IMR-90 (cell line): ENCODE results near the gene FER. TPM values are rescaled to one million over a fixed set of nuclear protein-coding genes. Genes with fewer than 3 reads are reported as not detected.

ENCODE experiments used
- ATAC-seq: fragments of 200-7000 bp; cut with Tn5 transposase; 2 replicates; pipeline ENCODE4 v1.9.1; 2020; ENCODE audit warnings: low read depth, mild to moderate bottlenecking, moderate library complexity
- BruUV-seq: library from RNA; stranded (reverse); fragments of 400-500 nt; replicated peaks from 2 replicates; lab custom pipeline; 2021; lab: Mats Ljungman, UMichigan
- CTCF ChIA-PET: fragments of 300-600 bp; formaldehyde crosslinking; extraction: SDS; loops from one replicate; lab custom pipeline; 2021; ENCODE audit warnings: antibody characterized with exemption; lab: Yijun Ruan, JAX
- POLR2A ChIA-PET: fragments of 300-600 bp; sonication (Branson Sonifier 250); formaldehyde crosslinking; loops from one replicate; lab custom pipeline; 2022; ENCODE audit warnings: antibody characterized with exemption; ENCODE audit not compliant: unreplicated experiment; lab: Charles Lee
- DNase-seq: peaks from one replicate; pipeline ENCODE4 v3.0.0; 2013
- H2AFZ ChIP-seq: replicated peaks from 2 replicates; pipeline ENCODE3; 2013; ENCODE audit warnings: low read length, mild to moderate bottlenecking; ENCODE audit not compliant: poor library complexity
- H2AK5ac ChIP-seq: 2 replicates; pipeline ENCODE4 v1.6.1; 2013; ENCODE audit warnings: low read depth, low read length, inconsistent platforms
- H2AK9ac ChIP-seq: replicated peaks from 2 replicates; pipeline ENCODE3; 2013; ENCODE audit warnings: mild to moderate bottlenecking, low read depth, low read length, moderate library complexity; ENCODE audit not compliant: poor library complexity
- H2BK120ac ChIP-seq: 2 replicates; pipeline ENCODE4 v1.6.1; 2013; ENCODE audit warnings: low read depth, low read length, inconsistent platforms
- H2BK15ac ChIP-seq: 3 replicates; pipeline ENCODE4 v1.6.1; 2013; ENCODE audit warnings: low read depth, low read length, inconsistent platforms
- H2BK20ac ChIP-seq: 2 replicates; pipeline ENCODE4 v1.6.1; 2013; ENCODE audit warnings: low read depth, mild to moderate bottlenecking, inconsistent platforms, low read length, moderate library complexity
- H2BK5ac ChIP-seq: 2 replicates; pipeline ENCODE4 v1.6.1; 2013; ENCODE audit warnings: mild to moderate bottlenecking, low read depth, low read length, inconsistent platforms; ENCODE audit not compliant: poor library complexity, severe bottlenecking
- H3K14ac ChIP-seq: replicated peaks from 2 replicates; pipeline ENCODE4 v1.6.1; 2013; ENCODE audit warnings: low read depth, low read length, inconsistent platforms
- H3K18ac ChIP-seq: 2 replicates; pipeline ENCODE4 v1.6.1; 2013; ENCODE audit warnings: low read depth, low read length, control low read depth
- H3K23ac ChIP-seq: 2 replicates; pipeline ENCODE4 v1.6.1; 2013; ENCODE audit warnings: low read depth, low read length, inconsistent platforms
- H3K27ac ChIP-seq: 2 replicates; pipeline ENCODE4 v1.5.1; 2013; ENCODE audit warnings: mild to moderate bottlenecking, control low read depth, low read length; ENCODE audit not compliant: insufficient read depth
- H3K27me3 ChIP-seq: 2 replicates; pipeline ENCODE4 v1.6.1; 2013; ENCODE audit warnings: low read length; ENCODE audit not compliant: control insufficient read depth, insufficient read depth
- H3K36me3 ChIP-seq: 2 replicates; pipeline ENCODE4 v1.6.1; 2013; ENCODE audit warnings: low read length, mixed read lengths; ENCODE audit not compliant: control insufficient read depth, insufficient read depth
- H3K4ac ChIP-seq: 2 replicates; pipeline ENCODE4 v1.6.1; 2013; ENCODE audit warnings: low read depth, low read length, inconsistent platforms
- H3K4me1 ChIP-seq: 2 replicates; pipeline ENCODE4 v1.6.1; 2013; ENCODE audit warnings: low read length, mixed read lengths; ENCODE audit not compliant: control insufficient read depth, insufficient read depth
- H3K4me2 ChIP-seq: 2 replicates; pipeline ENCODE4 v1.6.1; 2013; ENCODE audit warnings: low read depth, mild to moderate bottlenecking, control low read depth, low read length, moderate library complexity
- H3K4me3 ChIP-seq: 2 replicates; pipeline ENCODE4 v1.5.1; 2013; ENCODE audit warnings: low read depth, mild to moderate bottlenecking, control low read depth, low read length, moderate library complexity; ENCODE audit not compliant: insufficient read depth
- H3K56ac ChIP-seq: 2 replicates; pipeline ENCODE4 v1.6.1; 2013; ENCODE audit warnings: low read length, inconsistent platforms; ENCODE audit not compliant: insufficient read depth; ENCODE audit errors: extremely low read depth
- H3K79me1 ChIP-seq, 2 experiments: 2 replicates each; pipeline ENCODE4 v1.6.1; 2013; ENCODE audit warnings: low read length in 2 of 2, inconsistent platforms in 1 of 2, low read depth in 1 of 2
- H3K9ac ChIP-seq: 2 replicates; pipeline ENCODE4 v1.6.1; 2013; ENCODE audit warnings: low read depth, low read length, control low read depth
- H3K9me1 ChIP-seq: 2 replicates; pipeline ENCODE4 v1.6.1; 2013; ENCODE audit warnings: low read length, inconsistent platforms; ENCODE audit not compliant: insufficient read depth
- H3K9me3 ChIP-seq: 2 replicates; pipeline ENCODE4 v1.6.1; 2013; ENCODE audit warnings: low read length; ENCODE audit not compliant: control insufficient read depth, insufficient read depth
- H4K20me1 ChIP-seq: 2 replicates; pipeline ENCODE4 v1.6.1; 2013; ENCODE audit warnings: low read length, inconsistent platforms; ENCODE audit not compliant: insufficient read depth
- H4K5ac ChIP-seq: 2 replicates; pipeline ENCODE4 v1.6.1; 2013; ENCODE audit warnings: mild to moderate bottlenecking, low read depth, low read length, control low read depth
- H4K8ac ChIP-seq, 2 experiments: 2 replicates each; pipeline ENCODE4 v1.6.1; 2013; ENCODE audit warnings: low read depth in 2 of 2, low read length in 2 of 2, control low read depth in 1 of 2, inconsistent platforms in 1 of 2
- H4K91ac ChIP-seq: 2 replicates; pipeline ENCODE4 v1.6.1; 2013; ENCODE audit warnings: low read depth, low read length, inconsistent platforms; ENCODE audit not compliant: insufficient read depth
- BHLHE40 ChIP-seq: fragments of 150-350 bp; IDR thresholded peaks from 2 replicates; pipeline ENCODE4 v1.6.1; 2016; ENCODE audit warnings: mild to moderate bottlenecking, low read depth, low read length
- CEBPB ChIP-seq: IDR thresholded peaks from 2 replicates; pipeline ENCODE4 v1.6.1; 2012; ENCODE audit warnings: low read depth, low read length, improper control_type of control experiment
- CHD1 ChIP-seq: IDR thresholded peaks from 2 replicates; pipeline ENCODE4 v1.6.1; 2012; ENCODE audit warnings: low read depth, low read length, improper control_type of control experiment
- FOS ChIP-seq: fragments of 150-350 bp; IDR thresholded peaks from 2 replicates; pipeline ENCODE4 v1.6.1; 2016; ENCODE audit warnings: low read depth, low read length
- MAFK ChIP-seq: IDR thresholded peaks from 2 replicates; pipeline ENCODE4 v1.6.1; 2012; ENCODE audit warnings: low read depth, low read length, improper control_type of control experiment
- MAZ ChIP-seq: IDR thresholded peaks from 2 replicates; pipeline ENCODE4 v1.6.1; 2012; ENCODE audit warnings: low read depth, mild to moderate bottlenecking, low read length, improper control_type of control experiment, moderate library complexity, borderline replicate concordance
- MXI1 ChIP-seq: IDR thresholded peaks from 2 replicates; pipeline ENCODE4 v1.6.1; 2012; ENCODE audit warnings: low read depth, mild to moderate bottlenecking, low read length, moderate library complexity, borderline replicate concordance
- NFE2L2 ChIP-seq: fragments of 150-350 bp; IDR thresholded peaks from 2 replicates; pipeline ENCODE4 v1.6.1; 2016; ENCODE audit warnings: low read depth, mild to moderate bottlenecking, low read length
- POLR2A ChIP-seq: IDR thresholded peaks from 2 replicates; pipeline ENCODE4 v1.6.1; 2012; ENCODE audit warnings: mild to moderate bottlenecking, low read depth, low read length
- RAD21 ChIP-seq: IDR thresholded peaks from 2 replicates; pipeline ENCODE4 v1.6.1; 2012; ENCODE audit warnings: low read length, improper control_type of control experiment
- RCOR1 ChIP-seq: IDR thresholded peaks from 2 replicates; pipeline ENCODE4 v1.6.1; 2012; ENCODE audit warnings: mild to moderate bottlenecking, low read length, improper control_type of control experiment; ENCODE audit not compliant: insufficient replicate concordance
- RFX5 ChIP-seq: IDR thresholded peaks from 2 replicates; pipeline ENCODE4 v1.8.0; 2012; ENCODE audit warnings: low read depth, mild to moderate bottlenecking, low read length, moderate library complexity
- SMC3 ChIP-seq: fragments of 150-350 bp; IDR thresholded peaks from 2 replicates; pipeline ENCODE4 v1.6.1; 2016; ENCODE audit warnings: low read depth, mild to moderate bottlenecking, antibody characterized with exemption, low read length, moderate library complexity
- dilution Hi-C: fragments of 300-500 bp; cut with HindIII; formaldehyde crosslinking; loops from one replicate; pipeline ENCODE4 v1.14.3; 2018; ENCODE audit warnings: low sequenced_read_pairs; ENCODE audit not compliant: unreplicated experiment
- in situ Hi-C: fragments of 300-500 bp; cut with MboI; formaldehyde crosslinking; loops from 3 replicates; pipeline ENCODE4 v1.14.3; 2019; ENCODE audit warnings: low sequenced_read_pairs, inconsistent platforms, mixed read lengths
- intact Hi-C: fragments of 100-400 bp; cut with micrococcal nuclease; formaldehyde crosslinking; loops from 2 replicates; pipeline ENCODE4 v1.10.0; 2022
- polyA plus RNA-seq, 3 experiments: library from polyadenylated mRNA; depleted of rRNA; stranded (reverse); fragments of >200 nt; gene quantifications; 2 replicates each; pipeline ENCODE4 v1.2.3, GENCODE V29; 2012; ENCODE audit warnings: low replicate concordance in 1 of 3
- total RNA-seq: library from RNA; depleted of rRNA; stranded (reverse); fragments of >200 nt; gene quantifications from 2 replicates; pipeline ENCODE4 v1.2.3, GENCODE V29; 2012
- TF ChIP-seq, protein P1 (sequence below): fragments of 150-350 bp; IDR thresholded peaks from 2 replicates; pipeline ENCODE4 v1.6.1; 2016; ENCODE audit warnings: low read depth, mild to moderate bottlenecking, low read length, moderate library complexity, borderline replicate concordance
- TF ChIP-seq, protein P2 (sequence below): fragments of 150-350 bp; IDR thresholded peaks from 2 replicates; pipeline ENCODE4 v1.6.1; 2017; ENCODE audit warnings: mild to moderate bottlenecking, antibody characterized with exemption, low read length, low read depth
- TF ChIP-seq, protein P3 (sequence below): conservative IDR thresholded peaks from 2 replicates; pipeline ENCODE4 v1.5.1; 2012; ENCODE audit warnings: mild to moderate bottlenecking, low read depth, low read length, improper control_type of control experiment

Gene FER
- total and polyA plus RNA-seq, 2 of the 4 experiments (the other 2 are of a cell fraction) = 3.5 to 32.4 TPM

DNA sequence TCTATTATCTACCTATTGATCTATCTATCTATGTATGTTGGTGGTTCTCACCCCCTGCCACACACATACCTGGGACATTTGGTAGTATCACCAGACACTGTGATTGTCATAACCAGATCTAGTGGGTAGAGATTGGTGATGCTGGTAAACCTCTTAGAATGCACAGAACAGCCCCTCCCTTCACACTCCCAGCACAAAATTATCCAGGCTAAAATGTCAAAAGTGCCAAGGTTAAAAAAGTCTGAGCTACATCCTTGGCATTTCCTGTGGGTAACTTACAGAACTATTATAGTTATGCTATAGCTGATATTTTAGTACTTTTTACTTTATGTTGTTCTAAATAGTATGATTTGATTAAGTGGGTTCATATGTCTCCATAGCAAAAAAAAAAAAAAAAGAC, 151.0 kb downstream of the FER start:
- Histone ChIP-seq H3K4me3 (no peak overlapping the region), H2AK9ac (no peak overlapping the region), H3K27ac (no peak overlapping the region)

More for the DNA sequence above, 151.0 kb downstream of the FER start:
- Histone ChIP-seq H3K4me2 (no peak overlapping the region), H3K56ac (no peak overlapping the region), H4K20me1 (no peaks in the 10 kb centered on the region), H3K36me3 (no peaks in the 10 kb centered on the region; the same call in 1 of the 2 replicates), H3K9me3 (no peaks in the 10 kb centered on the region), H2AFZ (no peak overlapping the region), H2BK15ac (no peak overlapping the region), H4K91ac (no peak overlapping the region), H3K79me1 (no peaks in the 10 kb centered on the region), H2BK20ac (no peak overlapping the region), H3K23ac (no peak overlapping the region), H3K4me1 (peaks cover 5% of the 10 kb centered on the region; the same call in 1 of the 2 replicates), H3K27me3 (no peaks in the 10 kb centered on the region), H3K4ac (no peak overlapping the region), H2AK5ac (no peak overlapping the region), H2BK120ac (no peak overlapping the region), H4K8ac (no peak overlapping the region), H3K9ac (no peak overlapping the region), H2BK5ac (no peak overlapping the region), H3K18ac (no peak overlapping the region), H4K5ac (no peak overlapping the region), H3K14ac (no peak overlapping the region), H3K9me1 (no peaks in the 10 kb centered on the region)
- ChIA-PET CTCF (interaction anchor here (0.6 kb wide), 1 partner anchor 29 kb away, joined by 3 read pairs; no protein-coding TSS in a partner anchor), POLR2A (no interaction called here)
- DNase-seq (no peak), ATAC-seq (no peak)
- intact Hi-C loops = no loop called here
- BruUV-seq = no TSS peak
- dilution Hi-C loops = no loop called here
- TF ChIP-seq SMC3 (no peak), CHD1 (no peak), POLR2A (no peak), MAFK (no peak), BHLHE40 (no peak), CEBPB (no peak), NFE2L2 (no peak), MAZ (no peak), MXI1 (no peak), RCOR1 (no peak), RAD21 (no peak), FOS (no peak), RFX5 (no peak)
- TF ChIP-seq, protein P1, sequence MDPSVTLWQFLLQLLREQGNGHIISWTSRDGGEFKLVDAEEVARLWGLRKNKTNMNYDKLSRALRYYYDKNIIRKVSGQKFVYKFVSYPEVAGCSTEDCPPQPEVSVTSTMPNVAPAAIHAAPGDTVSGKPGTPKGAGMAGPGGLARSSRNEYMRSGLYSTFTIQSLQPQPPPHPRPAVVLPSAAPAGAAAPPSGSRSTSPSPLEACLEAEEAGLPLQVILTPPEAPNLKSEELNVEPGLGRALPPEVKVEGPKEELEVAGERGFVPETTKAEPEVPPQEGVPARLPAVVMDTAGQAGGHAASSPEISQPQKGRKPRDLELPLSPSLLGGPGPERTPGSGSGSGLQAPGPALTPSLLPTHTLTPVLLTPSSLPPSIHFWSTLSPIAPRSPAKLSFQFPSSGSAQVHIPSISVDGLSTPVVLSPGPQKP = no peak
- TF ChIP-seq, protein P2, sequence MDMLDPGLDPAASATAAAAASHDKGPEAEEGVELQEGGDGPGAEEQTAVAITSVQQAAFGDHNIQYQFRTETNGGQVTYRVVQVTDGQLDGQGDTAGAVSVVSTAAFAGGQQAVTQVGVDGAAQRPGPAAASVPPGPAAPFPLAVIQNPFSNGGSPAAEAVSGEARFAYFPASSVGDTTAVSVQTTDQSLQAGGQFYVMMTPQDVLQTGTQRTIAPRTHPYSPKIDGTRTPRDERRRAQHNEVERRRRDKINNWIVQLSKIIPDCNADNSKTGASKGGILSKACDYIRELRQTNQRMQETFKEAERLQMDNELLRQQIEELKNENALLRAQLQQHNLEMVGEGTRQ = no peak
- TF ChIP-seq, protein P3, sequence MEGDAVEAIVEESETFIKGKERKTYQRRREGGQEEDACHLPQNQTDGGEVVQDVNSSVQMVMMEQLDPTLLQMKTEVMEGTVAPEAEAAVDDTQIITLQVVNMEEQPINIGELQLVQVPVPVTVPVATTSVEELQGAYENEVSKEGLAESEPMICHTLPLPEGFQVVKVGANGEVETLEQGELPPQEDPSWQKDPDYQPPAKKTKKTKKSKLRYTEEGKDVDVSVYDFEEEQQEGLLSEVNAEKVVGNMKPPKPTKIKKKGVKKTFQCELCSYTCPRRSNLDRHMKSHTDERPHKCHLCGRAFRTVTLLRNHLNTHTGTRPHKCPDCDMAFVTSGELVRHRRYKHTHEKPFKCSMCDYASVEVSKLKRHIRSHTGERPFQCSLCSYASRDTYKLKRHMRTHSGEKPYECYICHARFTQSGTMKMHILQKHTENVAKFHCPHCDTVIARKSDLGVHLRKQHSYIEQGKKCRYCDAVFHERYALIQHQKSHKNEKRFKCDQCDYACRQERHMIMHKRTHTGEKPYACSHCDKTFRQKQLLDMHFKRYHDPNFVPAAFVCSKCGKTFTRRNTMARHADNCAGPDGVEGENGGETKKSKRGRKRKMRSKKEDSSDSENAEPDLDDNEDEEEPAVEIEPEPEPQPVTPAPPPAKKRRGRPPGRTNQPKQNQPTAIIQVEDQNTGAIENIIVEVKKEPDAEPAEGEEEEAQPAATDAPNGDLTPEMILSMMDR = no peak
- in situ Hi-C loops = no loop called here
